22Rv1 (cell line): ENCODE measurements around the gene CNTNAP4.

Experiments used
- H3K27ac ChIP-seq: fragments of 450-650 bp; 2 replicates; pipeline ENCODE4 v1.5.1; 2017
- ZFX ChIP-seq: fragments of 450-650 bp; IDR thresholded peaks from 2 replicates; pipeline ENCODE4 v1.6.1; 2017; ENCODE audit warnings: antibody characterized with exemption, borderline replicate concordance
- TF ChIP-seq, protein P1 (sequence below): fragments of 450-650 bp; IDR thresholded peaks from 2 replicates; pipeline ENCODE4 v1.5.1; 2017; ENCODE audit warnings: mild to moderate bottlenecking

The CNTNAP4 gene

DNA sequence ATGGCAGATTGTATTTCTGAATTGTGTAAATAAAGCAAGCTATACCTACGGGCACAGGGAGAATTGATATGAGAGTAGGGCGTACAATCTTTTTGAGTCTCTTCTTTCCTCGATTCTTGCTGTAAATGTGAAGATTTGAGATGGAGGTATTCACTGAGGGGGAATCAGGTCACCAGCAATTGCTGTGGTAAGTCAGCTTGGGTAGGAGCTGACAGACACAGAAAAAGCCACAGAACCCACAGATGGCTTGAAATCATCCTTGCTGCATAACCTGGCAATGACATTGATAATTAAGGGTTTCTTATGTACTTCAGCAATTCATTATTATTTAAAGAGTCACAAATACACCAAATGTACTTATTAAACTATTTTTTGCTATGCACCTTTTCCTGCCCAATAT, 164.2 kb downstream of the CNTNAP4 start:
- TF ChIP-seq ZFX: no peak
- TF ChIP-seq, protein P1, sequence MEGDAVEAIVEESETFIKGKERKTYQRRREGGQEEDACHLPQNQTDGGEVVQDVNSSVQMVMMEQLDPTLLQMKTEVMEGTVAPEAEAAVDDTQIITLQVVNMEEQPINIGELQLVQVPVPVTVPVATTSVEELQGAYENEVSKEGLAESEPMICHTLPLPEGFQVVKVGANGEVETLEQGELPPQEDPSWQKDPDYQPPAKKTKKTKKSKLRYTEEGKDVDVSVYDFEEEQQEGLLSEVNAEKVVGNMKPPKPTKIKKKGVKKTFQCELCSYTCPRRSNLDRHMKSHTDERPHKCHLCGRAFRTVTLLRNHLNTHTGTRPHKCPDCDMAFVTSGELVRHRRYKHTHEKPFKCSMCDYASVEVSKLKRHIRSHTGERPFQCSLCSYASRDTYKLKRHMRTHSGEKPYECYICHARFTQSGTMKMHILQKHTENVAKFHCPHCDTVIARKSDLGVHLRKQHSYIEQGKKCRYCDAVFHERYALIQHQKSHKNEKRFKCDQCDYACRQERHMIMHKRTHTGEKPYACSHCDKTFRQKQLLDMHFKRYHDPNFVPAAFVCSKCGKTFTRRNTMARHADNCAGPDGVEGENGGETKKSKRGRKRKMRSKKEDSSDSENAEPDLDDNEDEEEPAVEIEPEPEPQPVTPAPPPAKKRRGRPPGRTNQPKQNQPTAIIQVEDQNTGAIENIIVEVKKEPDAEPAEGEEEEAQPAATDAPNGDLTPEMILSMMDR: no peak
- no peak overlapping the region for H3K27ac ChIP-seq

DNA sequence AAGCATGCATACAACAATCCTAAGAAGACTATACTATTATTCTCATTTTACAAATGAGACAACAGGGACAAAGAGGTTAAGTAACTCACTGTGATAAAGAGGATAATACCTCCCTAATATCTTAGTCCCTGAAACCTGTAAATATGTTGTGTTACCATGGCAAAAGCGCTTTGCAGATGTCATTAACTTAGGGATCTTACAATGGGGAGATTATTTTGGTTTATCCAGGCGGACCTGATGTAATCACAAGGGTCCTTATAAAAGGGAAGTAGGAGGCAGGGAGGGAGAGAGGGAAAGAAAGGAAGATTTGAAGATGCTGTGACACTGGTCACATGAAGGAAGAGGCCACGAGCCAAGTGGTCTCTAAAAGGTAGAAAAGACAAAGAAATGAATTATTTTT, 164.7 kb downstream of the CNTNAP4 start:
- no peak overlapping the region for H3K27ac ChIP-seq
- TF ChIP-seq ZFX: no peak
- TF ChIP-seq, protein P1: no peak

DNA sequence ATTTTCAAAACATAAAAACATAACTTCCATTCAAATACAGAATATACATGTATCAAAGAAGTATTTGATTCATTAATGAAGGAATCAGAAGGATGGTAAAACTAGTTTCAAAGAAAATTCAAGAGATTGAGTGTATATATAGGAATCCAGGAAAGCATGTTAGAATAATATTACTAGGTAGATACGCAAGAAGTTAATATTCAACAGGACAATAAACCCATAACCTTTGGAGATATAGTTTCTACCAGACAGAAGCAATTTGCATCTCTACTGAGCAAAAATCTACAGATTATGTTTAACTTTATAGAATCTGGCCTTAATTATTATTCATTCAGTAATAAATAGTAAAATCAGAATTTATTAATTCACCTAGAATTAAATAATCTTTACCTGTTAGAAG, 166.8 kb downstream of the CNTNAP4 start:
- TF ChIP-seq ZFX: no peak
- TF ChIP-seq, protein P1: no peak
- H3K27ac ChIP-seq: no peak overlapping the region

DNA sequence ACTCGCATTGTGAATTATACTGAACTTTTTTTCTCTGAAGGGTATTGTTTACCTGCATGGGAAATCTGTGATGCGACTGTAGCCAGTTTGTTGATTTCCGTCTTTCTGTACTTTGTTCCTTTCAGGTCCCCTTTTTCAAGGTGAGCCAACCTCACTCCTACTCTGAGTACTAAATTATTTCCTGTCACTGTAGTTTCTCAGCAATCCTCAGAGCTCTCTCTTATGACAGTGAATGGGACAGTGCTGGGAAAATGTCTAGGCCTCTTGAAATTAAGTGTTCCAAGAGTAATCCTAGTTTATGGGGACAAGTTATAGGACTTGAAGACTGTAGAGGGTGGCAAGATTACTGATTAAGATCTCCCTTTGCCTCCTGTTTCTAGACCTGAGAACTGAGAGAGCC, 167.6 kb downstream of the CNTNAP4 start:
- H3K27ac ChIP-seq: no peak overlapping the region
- no peak for TF ChIP-seq ZFX
- TF ChIP-seq, protein P1: no peak

DNA sequence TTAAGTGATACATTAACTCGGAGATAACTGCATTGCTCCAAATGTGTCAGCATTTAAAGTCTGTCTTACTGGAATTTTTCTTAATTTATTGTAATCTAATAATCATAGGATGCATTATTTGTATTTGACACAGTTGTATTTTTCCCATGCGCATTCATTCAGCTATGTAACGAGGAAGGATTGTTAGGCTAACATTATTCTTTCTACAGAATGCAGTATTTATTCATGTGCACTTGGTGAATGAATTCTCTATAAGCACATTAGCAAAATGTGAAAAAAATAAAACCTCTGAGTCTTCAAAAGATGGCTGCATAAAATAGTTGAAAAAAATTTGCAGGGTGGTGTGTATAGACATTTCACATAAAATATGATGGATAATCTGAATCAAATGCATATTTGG, 168.6 kb downstream of the CNTNAP4 start:
- no peak overlapping the region for H3K27ac ChIP-seq
- no peak for TF ChIP-seq ZFX
- TF ChIP-seq, protein P1: no peak

DNA sequence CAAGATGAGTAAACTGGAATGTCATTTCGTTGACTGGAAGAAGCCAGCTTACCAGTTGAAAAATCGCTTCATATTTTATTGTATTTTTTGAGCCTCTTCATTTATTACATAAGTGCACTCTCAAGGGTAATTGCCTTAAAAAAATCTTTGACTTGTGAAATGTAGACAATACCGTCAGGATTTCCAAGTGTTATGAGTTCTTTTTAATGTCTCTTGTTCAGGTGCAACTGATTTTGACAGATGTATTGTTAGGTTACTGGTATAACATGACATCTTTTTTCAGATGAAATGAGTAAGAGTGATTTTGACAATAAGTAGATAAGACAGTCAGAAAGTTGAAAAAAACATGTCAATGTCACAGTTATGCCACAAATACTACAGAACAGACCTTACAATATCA, 169.1 kb downstream of the CNTNAP4 start:
- no peak for TF ChIP-seq ZFX
- TF ChIP-seq, protein P1: no peak
- H3K27ac ChIP-seq: no peak overlapping the region

DNA sequence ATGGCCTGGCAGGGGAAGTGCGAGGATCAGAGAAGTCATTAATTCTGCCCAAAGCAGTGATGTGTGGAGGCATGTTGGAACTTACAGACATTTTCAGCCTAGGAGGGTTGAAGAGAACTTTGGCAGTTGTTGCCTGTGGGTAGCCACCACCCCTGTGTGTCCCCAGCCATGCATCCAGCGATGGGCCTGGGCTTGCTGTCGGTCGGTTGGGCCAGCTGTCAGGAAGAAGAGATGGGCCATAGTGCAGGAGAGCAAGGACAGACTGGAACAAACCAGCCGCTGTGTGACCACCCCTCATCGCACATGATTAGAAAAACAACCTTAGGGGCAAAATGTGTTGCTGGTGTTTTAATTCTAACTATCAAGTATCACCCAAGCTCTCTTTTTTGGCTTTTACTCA, 173.7 kb downstream of the CNTNAP4 start:
- no peak for TF ChIP-seq ZFX
- TF ChIP-seq, protein P1: no peak
- H3K27ac ChIP-seq: no peak overlapping the region
